LNCAP (cell line): ENCODE measurements around the gene TREX2.

Experiments
- CTCF ChIP-seq: fragments of 450-650 bp; IDR thresholded peaks from 2 replicates; pipeline ENCODE4 v1.5.1; 2017; ENCODE audit warnings: mild to moderate bottlenecking

Gene TREX2

GRCh38 chrX:153445106-153445855, 575 bp downstream of the TREX2 start:
- TF ChIP-seq CTCF = no peak

- no peak for TF ChIP-seq CTCF
These were observed 1.4 kb downstream of the TREX2 start for GRCh38 chrX:153444333-153445011.

- TF ChIP-seq CTCF = no peak
These were observed 2.2 kb downstream of the TREX2 start for GRCh38 chrX:153443476-153444332.

- no peak for TF ChIP-seq CTCF
These were observed 3.4 kb downstream of the TREX2 start for GRCh38 chrX:153442463-153442862.

- no peak for TF ChIP-seq CTCF
These were observed 3.9 kb downstream of the TREX2 start for GRCh38 chrX:153441981-153442380.

- TF ChIP-seq CTCF = no peak
These were observed 4.6 kb downstream of the TREX2 start for GRCh38 chrX:153441296-153441695.

- TF ChIP-seq CTCF = no peak
These were observed 5.2 kb downstream of the TREX2 start for GRCh38 chrX:153440556-153441135.
